ENCODE data around the gene RACGAP1. TPM values are rescaled to one million over a fixed set of nuclear protein-coding genes. Genes with fewer than 3 reads are reported as not detected.
A peak's percentile ranks its signal among the peaks of the same experiment; 100 is the strongest.

RACGAP1 gene
- total and polyA plus RNA-seq, 4 experiments from 2014 or later = 8.5 to 14.7 (median 11.1) TPM

DNA sequence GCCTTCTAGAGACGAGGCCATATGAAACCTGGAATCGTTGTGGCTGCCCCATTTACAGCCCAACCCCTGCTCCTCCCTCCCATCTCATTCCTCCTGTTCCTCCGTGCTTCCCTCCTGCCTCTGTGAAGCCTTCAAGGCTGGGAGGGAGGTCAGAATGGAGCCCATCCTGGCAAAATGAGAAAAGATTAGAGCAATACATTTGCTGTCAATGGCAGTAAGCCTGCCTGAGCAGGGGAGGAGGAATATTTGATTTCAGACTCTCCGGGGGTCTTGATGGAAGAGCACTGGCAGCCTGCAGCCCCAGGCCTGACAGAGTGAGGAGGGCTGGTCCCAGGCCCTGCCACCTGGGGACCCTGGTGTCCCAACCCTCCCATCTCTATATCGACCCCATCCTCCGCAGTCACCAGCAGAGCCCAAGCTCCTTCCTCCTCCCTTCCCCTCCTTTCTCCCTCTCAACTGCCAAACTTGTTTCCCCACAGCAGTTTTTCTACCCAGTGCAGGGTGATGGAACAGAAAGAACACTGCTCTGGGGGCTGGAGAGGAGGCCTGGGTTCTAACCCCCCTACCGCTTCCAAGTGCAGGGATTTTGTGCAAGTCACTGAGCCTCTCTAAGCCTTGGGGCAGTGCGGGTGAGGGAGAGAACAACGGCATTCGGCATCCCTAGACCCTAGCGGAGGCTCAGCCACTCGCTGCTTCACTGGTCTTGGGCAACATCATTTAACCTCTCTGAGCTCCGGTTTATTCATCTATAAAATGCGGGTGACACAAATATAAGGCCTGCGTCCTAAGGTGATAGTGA, 16.0 kb upstream of the RACGAP1 start:
- peaks cover 0 to 1% (median 0%) of the 10 kb centered on the region in 4 donors for H3K4me1 Mint-ChIP-seq
- no peak overlapping the region for H3K4me3 Mint-ChIP-seq
- DNase-seq = no peak
- CTCF ChIA-PET (ENCODE audit: partially characterized antibody) = interaction anchor here (5.7 kb wide), 1 partner anchor 27 kb away, joined by 54 read pairs; no protein-coding TSS in a partner anchor
- no peaks in the 10 kb centered on the region for H3K27me3 ChIP-seq (ENCODE audit: insufficient read depth, low read length)
- no peaks in the 10 kb centered on the region for H3K4me1 ChIP-seq (ENCODE audit: insufficient read depth, low read length)
- no peak overlapping the region for H3K27ac Mint-ChIP-seq
- no peaks in the 10 kb centered on the region for H3K36me3 ChIP-seq (ENCODE audit: insufficient read depth, low read length)
- no peak overlapping the region for H3K27ac ChIP-seq (ENCODE audit: low read depth, low read length)
- no peaks in the 10 kb centered on the region for H3K36me3 Mint-ChIP-seq
- no peaks in the 10 kb centered on the region for H3K9me3 Mint-ChIP-seq
- POLR2A ChIA-PET (ENCODE audit: partially characterized antibody) = no interaction called here
- H3K27me3 Mint-ChIP-seq = peaks cover 2 to 4% of the 10 kb centered on the region in 2 donors
- no peaks in the 10 kb centered on the region for H3K9me3 ChIP-seq (ENCODE audit: control insufficient read depth in 1 of 2, low read length in 2 of 2)
- no peak overlapping the region for H3K4me3 ChIP-seq (ENCODE audit: low read length in 2 of 2)
- intact Hi-C loops (cut with micrococcal nuclease) = no loop called here

DNA sequence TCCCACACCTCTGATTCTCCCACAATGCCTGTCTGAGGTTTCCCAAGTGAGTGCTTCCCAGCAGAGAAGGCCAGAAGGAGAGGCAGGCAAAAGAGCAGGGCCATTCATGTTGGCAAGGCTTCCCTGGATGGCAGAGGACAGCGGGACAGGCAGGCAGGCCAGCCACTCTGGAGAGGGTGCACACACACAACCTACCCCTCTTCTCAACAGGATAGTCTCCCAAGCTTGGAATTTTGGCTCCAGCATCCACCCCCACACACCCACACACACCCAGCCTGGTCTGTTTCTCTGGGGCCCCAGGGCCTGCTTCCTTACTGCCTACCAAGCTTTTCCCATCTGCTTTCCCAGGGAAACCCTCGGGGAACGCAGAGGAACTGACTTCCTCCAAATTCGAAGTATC, 15.4 kb upstream of the RACGAP1 start:
- Histone ChIP-seq H3K27me3 (ENCODE audit: insufficient read depth, low read length) (no peaks in the 10 kb centered on the region), H3K27ac (ENCODE audit: low read depth, low read length) (no peak overlapping the region), H3K9me3 (ENCODE audit: control insufficient read depth in 1 of 2, low read length in 2 of 2) (no peaks in the 10 kb centered on the region), H3K4me1 (ENCODE audit: insufficient read depth, low read length) (no peaks in the 10 kb centered on the region), H3K36me3 (ENCODE audit: insufficient read depth, low read length) (no peaks in the 10 kb centered on the region), H3K4me3 (ENCODE audit: low read length in 2 of 2) (no peak overlapping the region)
- CTCF ChIA-PET (ENCODE audit: partially characterized antibody) = interaction anchor here (1.0 to 5.7 kb wide), 4 partner anchors 9 to 27 kb away, joined by 4 to 54 read pairs (median 14); no protein-coding TSS in a partner anchor
- Mint-ChIP-seq H3K27ac (no peak overlapping the region), H3K9me3 (peaks cover 0 to 3% (median 0%) of the 10 kb centered on the region in 8 donors), H3K4me1 (peaks cover 0 to 1% (median 0%) of the 10 kb centered on the region in 4 donors), H3K36me3 (no peaks in the 10 kb centered on the region), H3K4me3 (no peak overlapping the region), H3K27me3 (peaks cover 2 to 7% of the 10 kb centered on the region in 2 donors)
- POLR2A ChIA-PET (ENCODE audit: partially characterized antibody) = no interaction called here
- intact Hi-C loops (cut with micrococcal nuclease) = no loop called here
- no peak for DNase-seq

DNA sequence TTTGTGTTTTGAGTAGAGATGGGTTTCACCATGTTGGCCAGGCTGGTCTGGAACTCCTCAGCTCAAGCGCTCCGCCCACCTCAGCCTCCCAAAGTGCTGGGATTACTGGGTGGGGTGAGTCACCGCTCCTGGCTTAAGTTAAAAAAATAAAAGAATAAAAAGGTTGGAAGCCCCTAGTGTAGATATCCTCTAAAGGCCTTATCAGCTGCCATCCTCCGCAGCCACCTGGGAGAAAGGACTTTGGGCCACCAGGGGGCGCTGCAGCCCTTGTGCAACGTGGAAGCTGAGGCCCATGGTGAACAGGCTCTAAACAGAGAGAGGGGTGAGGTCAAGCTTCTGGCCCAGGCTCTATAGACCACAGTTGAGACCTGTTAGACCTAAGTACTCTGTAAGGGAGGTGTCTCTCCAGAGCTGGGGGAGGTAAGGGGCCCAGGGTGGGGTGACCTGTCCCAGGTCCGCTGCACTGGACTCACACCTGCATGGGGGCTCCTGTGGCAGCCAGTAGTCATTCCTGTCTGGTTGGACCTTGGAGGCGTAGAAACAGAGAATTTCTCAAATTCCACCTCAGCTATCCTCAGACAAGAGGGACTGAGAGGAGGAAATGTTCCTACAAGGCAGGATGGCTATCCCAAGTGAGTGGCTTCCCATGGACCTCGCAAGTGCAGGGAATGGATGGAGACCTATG, 14.0 kb upstream of the RACGAP1 start:
- peak; percentile 63 to 73 (median 68) for DNase-seq
- no peak overlapping the region for H3K27ac ChIP-seq (ENCODE audit: low read depth, low read length)
- H3K4me1 Mint-ChIP-seq = peaks cover 0 to 1% (median 0%) of the 10 kb centered on the region in 4 donors
- no peaks in the 10 kb centered on the region for H3K36me3 ChIP-seq (ENCODE audit: insufficient read depth, low read length)
- H3K9me3 Mint-ChIP-seq = peaks cover 0 to 3% (median 0%) of the 10 kb centered on the region in 8 donors
- no peaks in the 10 kb centered on the region for H3K27me3 ChIP-seq (ENCODE audit: insufficient read depth, low read length)
- peaks cover 3 to 7% of the 10 kb centered on the region in 2 donors for H3K27me3 Mint-ChIP-seq
- no peaks in the 10 kb centered on the region for H3K4me1 ChIP-seq (ENCODE audit: insufficient read depth, low read length)
- ChIA-PET CTCF (ENCODE audit: partially characterized antibody) (interaction anchor here (0.6 to 5.7 kb wide), 27 partner anchors 8 to 382 kb away, joined by 3 to 54 read pairs (median 6); partner anchors contain the start of genes CERS5, COX14 and RACGAP1), POLR2A (ENCODE audit: partially characterized antibody) (interaction anchor here (1.0 to 2.2 kb wide), 2 partner anchors 13 to 298 kb away, joined by 3 to 5 read pairs; partner anchors contain the start of gene TMBIM6)
- no peak overlapping the region for H3K4me3 ChIP-seq (ENCODE audit: low read length in 2 of 2)
- no peaks in the 10 kb centered on the region for H3K9me3 ChIP-seq (ENCODE audit: control insufficient read depth in 1 of 2, low read length in 2 of 2)
- no peak overlapping the region for H3K4me3 Mint-ChIP-seq
- H3K36me3 Mint-ChIP-seq = no peaks in the 10 kb centered on the region
- peak overlapping the region in 1 of 7 donors; percentile 34 for H3K27ac Mint-ChIP-seq
- intact Hi-C loops (cut with micrococcal nuclease) = loop anchor here (2.0 kb wide), 1 partner anchor 18 kb away; the partner anchor contains the start of gene ASIC1

DNA sequence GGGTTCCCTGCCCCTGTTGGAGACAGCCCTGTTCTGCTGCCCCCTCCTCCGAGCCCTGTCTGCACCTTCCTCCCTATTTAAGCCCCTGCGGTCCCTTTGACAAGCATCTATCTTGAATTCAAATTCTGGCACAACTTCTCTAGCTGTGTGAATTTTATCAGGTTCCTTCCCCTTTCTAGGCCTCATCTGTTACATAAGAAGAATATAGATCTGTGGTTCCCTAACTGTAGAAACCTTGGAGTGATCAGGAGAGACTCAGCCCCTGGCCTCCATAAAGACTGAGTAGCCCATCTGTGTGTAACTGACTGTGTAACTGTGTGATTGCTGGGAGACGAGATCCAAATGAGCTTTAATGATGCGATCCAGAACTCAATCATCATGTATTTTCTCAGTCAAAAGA, 13.0 kb upstream of the RACGAP1 start:
- ChIA-PET POLR2A (ENCODE audit: partially characterized antibody) (interaction anchor here (1.0 to 2.2 kb wide), 2 partner anchors 12 to 297 kb away, joined by 3 to 5 read pairs; partner anchors contain the start of gene TMBIM6), CTCF (ENCODE audit: partially characterized antibody) (interaction anchor here (0.8 to 5.7 kb wide), 22 partner anchors 9 to 264 kb away, joined by 3 to 54 read pairs (median 6); partner anchors contain the start of gene RACGAP1)
- Histone ChIP-seq H3K4me1 (ENCODE audit: insufficient read depth, low read length) (no peaks in the 10 kb centered on the region), H3K27ac (ENCODE audit: low read depth, low read length) (no peak overlapping the region), H3K4me3 (ENCODE audit: low read length in 2 of 2) (no peak overlapping the region), H3K9me3 (ENCODE audit: control insufficient read depth in 1 of 2, low read length in 2 of 2) (no peaks in the 10 kb centered on the region), H3K27me3 (ENCODE audit: insufficient read depth, low read length) (no peaks in the 10 kb centered on the region), H3K36me3 (ENCODE audit: insufficient read depth, low read length) (no peaks in the 10 kb centered on the region)
- H3K27ac Mint-ChIP-seq = peak overlapping the region in 1 of 7 donors; percentile 17
- no peak for DNase-seq
- H3K27me3 Mint-ChIP-seq = peaks cover 3 to 7% of the 10 kb centered on the region in 2 donors
- H3K4me1 Mint-ChIP-seq = peaks cover 0 to 1% (median 0%) of the 10 kb centered on the region in 4 donors
- H3K36me3 Mint-ChIP-seq = no peaks in the 10 kb centered on the region
- intact Hi-C loops (cut with micrococcal nuclease) = loop anchor here (2.0 kb wide), 1 partner anchor 18 kb away; the partner anchor contains the start of gene ASIC1
- no peak overlapping the region for H3K4me3 Mint-ChIP-seq
- H3K9me3 Mint-ChIP-seq = peaks cover 0 to 3% (median 0%) of the 10 kb centered on the region in 8 donors

DNA sequence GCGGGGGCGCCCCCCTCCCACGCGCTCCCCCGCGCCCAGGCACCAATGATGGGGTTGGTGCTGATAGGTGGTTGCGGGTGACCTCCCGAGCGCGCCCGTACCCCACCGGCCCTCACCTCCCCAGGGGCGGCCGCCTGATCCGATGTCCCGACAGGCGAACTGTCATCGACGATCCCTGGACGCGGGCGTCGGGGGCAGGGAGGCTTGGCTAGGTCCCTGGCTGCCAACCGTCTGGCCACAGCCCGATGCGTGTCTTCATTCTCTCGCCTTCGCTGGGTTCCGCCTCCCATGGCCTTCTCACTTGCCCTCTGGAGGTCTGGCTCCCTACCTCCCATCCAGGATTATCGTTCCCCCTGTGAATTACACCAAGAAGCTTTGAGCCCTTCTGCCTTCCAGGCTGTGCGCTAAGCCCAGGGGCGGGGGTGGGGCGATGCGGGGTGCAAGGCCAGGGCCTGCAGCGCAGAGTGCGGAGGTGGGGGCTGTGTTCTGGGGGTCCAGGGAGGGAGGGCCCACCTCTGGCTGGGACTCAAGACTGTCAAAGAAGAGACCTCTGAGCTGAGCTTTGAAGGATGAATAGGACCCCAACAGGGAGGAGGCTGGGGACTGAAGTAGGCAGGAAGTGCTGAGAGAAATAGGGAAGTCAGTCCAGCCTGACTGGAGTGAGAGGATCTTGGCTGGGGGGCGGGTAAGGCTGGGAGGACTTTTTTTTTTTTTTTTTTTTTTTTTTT, 7.7 kb upstream of the RACGAP1 start:
- ChIA-PET POLR2A (ENCODE audit: partially characterized antibody) (no interaction called here), CTCF (ENCODE audit: partially characterized antibody) (no interaction called here)
- H3K9me3 ChIP-seq (ENCODE audit: control insufficient read depth in 1 of 2, low read length in 2 of 2) = no peaks in the 10 kb centered on the region
- no peak overlapping the region for H3K27ac ChIP-seq (ENCODE audit: low read depth, low read length)
- H3K36me3 ChIP-seq (ENCODE audit: insufficient read depth, low read length) = no peaks in the 10 kb centered on the region
- Mint-ChIP-seq H3K27ac (no peak overlapping the region), H3K4me1 (no peaks in the 10 kb centered on the region), H3K9me3 (peaks cover 0 to 3% (median 0%) of the 10 kb centered on the region in 8 donors), H3K27me3 (peaks cover 8 to 12% of the 10 kb centered on the region in 2 donors), H3K4me3 (no peak overlapping the region), H3K36me3 (no peaks in the 10 kb centered on the region)
- intact Hi-C loops (cut with micrococcal nuclease) = no loop called here
- DNase-seq = no peak
- H3K4me1 ChIP-seq (ENCODE audit: insufficient read depth, low read length) = no peaks in the 10 kb centered on the region
- H3K27me3 ChIP-seq (ENCODE audit: insufficient read depth, low read length) = no peaks in the 10 kb centered on the region
- no peak overlapping the region for H3K4me3 ChIP-seq (ENCODE audit: low read length in 2 of 2)

DNA sequence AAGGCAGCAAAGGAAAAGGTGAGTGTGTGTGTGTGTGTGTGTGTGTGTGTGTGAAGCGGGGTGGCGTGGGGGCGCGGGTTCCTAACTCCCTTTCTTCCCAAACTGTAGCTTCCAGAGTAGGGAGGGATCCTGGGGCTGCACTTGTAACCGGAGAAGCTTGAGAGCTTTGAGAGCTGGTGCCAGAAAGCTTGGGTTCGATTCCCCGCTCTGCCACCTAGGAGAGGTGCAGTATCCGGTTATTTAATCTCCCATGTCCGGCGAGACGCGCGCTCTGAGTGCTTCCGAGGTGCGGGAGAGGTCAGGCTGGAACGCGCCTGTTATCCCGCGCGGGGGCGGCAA, 7.2 kb upstream of the RACGAP1 start:
- Mint-ChIP-seq H3K9me3 (peaks cover 0 to 3% (median 0%) of the 10 kb centered on the region in 8 donors), H3K4me3 (no peak overlapping the region), H3K4me1 (no peaks in the 10 kb centered on the region), H3K27ac (no peak overlapping the region), H3K36me3 (no peaks in the 10 kb centered on the region), H3K27me3 (peaks cover 10 to 15% of the 10 kb centered on the region in 2 donors)
- DNase-seq = no peak
- CTCF ChIA-PET (ENCODE audit: partially characterized antibody) = no interaction called here
- no peaks in the 10 kb centered on the region for H3K9me3 ChIP-seq (ENCODE audit: control insufficient read depth in 1 of 2, low read length in 2 of 2)
- H3K27me3 ChIP-seq (ENCODE audit: insufficient read depth, low read length) = no peaks in the 10 kb centered on the region
- H3K27ac ChIP-seq (ENCODE audit: low read depth, low read length) = no peak overlapping the region
- H3K36me3 ChIP-seq (ENCODE audit: insufficient read depth, low read length) = no peaks in the 10 kb centered on the region
- H3K4me1 ChIP-seq (ENCODE audit: insufficient read depth, low read length) = no peaks in the 10 kb centered on the region
- intact Hi-C loops (cut with micrococcal nuclease) = no loop called here
- H3K4me3 ChIP-seq (ENCODE audit: low read length in 2 of 2) = no peak overlapping the region
- POLR2A ChIA-PET (ENCODE audit: partially characterized antibody) = no interaction called here
